ENCODE measurements around the gene SPRY1. TPM values are rescaled to one million over a fixed set of nuclear protein-coding genes. Genes with fewer than 3 reads are reported as not detected.

Gene SPRY1
- total RNA-seq, 1 donor from 2014 or later, result 47.6 TPM

GRCh38 chr4:123386609-123387008 lies 10.0 kb upstream of the SPRY1 start:
- H3K27ac Mint-ChIP-seq, result no peak overlapping the region
- H3K4me3 Mint-ChIP-seq, result no peak overlapping the region
- peaks cover 18% of the 10 kb centered on the region for H3K27me3 Mint-ChIP-seq (ENCODE audit: insufficient read depth)
- intact Hi-C loops (cut with micrococcal nuclease), result no loop called here
- no peaks in the 10 kb centered on the region for H3K4me1 Mint-ChIP-seq (ENCODE audit: low read depth)
- H3K36me3 Mint-ChIP-seq (ENCODE audit: low read depth), result no peaks in the 10 kb centered on the region
- no peaks in the 10 kb centered on the region for H3K9me3 Mint-ChIP-seq
- DNase-seq (ENCODE audit: low spot score), result no peak

- H3K27ac Mint-ChIP-seq, result no peak overlapping the region
- DNase-seq (ENCODE audit: low spot score), result no peak
- H3K36me3 Mint-ChIP-seq (ENCODE audit: low read depth), result no peaks in the 10 kb centered on the region
- no peak overlapping the region for H3K4me3 Mint-ChIP-seq
- H3K4me1 Mint-ChIP-seq (ENCODE audit: low read depth), result peaks cover 10% of the 10 kb centered on the region
- intact Hi-C loops (cut with micrococcal nuclease), result loop anchor here (1.0 to 10.0 kb wide), 5 partner anchors 268 to 871 kb away; no protein-coding TSS in a partner anchor
- no peaks in the 10 kb centered on the region for H3K9me3 Mint-ChIP-seq
- peaks cover 23% of the 10 kb centered on the region for H3K27me3 Mint-ChIP-seq (ENCODE audit: insufficient read depth)
These were observed 5.6 kb upstream of the SPRY1 start for GRCh38 chr4:123390846-123391456.

GRCh38 chr4:123393721-123394120 lies 2.9 kb upstream of the SPRY1 start:
- Mint-ChIP-seq H3K4me1 (ENCODE audit: low read depth) (peaks cover 24% of the 10 kb centered on the region), H3K4me3 (no peak overlapping the region), H3K36me3 (ENCODE audit: low read depth) (peaks cover 1% of the 10 kb centered on the region), H3K27ac (no peak overlapping the region), H3K27me3 (ENCODE audit: insufficient read depth) (peaks cover 20% of the 10 kb centered on the region), H3K9me3 (no peaks in the 10 kb centered on the region)
- DNase-seq (ENCODE audit: low spot score), result no peak
- intact Hi-C loops (cut with micrococcal nuclease), result loop anchor here (10.0 kb wide), 2 partner anchors 381 to 629 kb away; no protein-coding TSS in a partner anchor

- peak; percentile 39 for DNase-seq (ENCODE audit: low spot score)
- Mint-ChIP-seq H3K27me3 (ENCODE audit: insufficient read depth) (peaks cover 14% of the 10 kb centered on the region), H3K4me3 (peak overlapping the region; percentile 96), H3K36me3 (ENCODE audit: low read depth) (peaks cover 31% of the 10 kb centered on the region), H3K4me1 (ENCODE audit: low read depth) (peaks cover 51% of the 10 kb centered on the region), H3K9me3 (no peaks in the 10 kb centered on the region), H3K27ac (peak overlapping the region; percentile 96)
- intact Hi-C loops (cut with micrococcal nuclease), result loop anchor here (2.0 to 10.0 kb wide), 10 partner anchors 167 to 1245 kb away; partner anchors contain the start of genes BLTP1 and NUDT6
These were observed 810 bp downstream of the SPRY1 start for GRCh38 chr4:123397144-123398065.

GRCh38 chr4:123398066-123398852 lies 1.7 kb downstream of the SPRY1 start:
- DNase-seq (ENCODE audit: low spot score), result peak; percentile 72
- H3K36me3 Mint-ChIP-seq (ENCODE audit: low read depth), result peaks cover 40% of the 10 kb centered on the region
- intact Hi-C loops (cut with micrococcal nuclease), result loop anchor here (2.0 to 10.0 kb wide), 8 partner anchors 167 to 781 kb away; partner anchors contain the start of gene NUDT6
- H3K27ac Mint-ChIP-seq, result peak overlapping the region; percentile 96
- H3K4me1 Mint-ChIP-seq (ENCODE audit: low read depth), result peaks cover 55% of the 10 kb centered on the region
- no peaks in the 10 kb centered on the region for H3K9me3 Mint-ChIP-seq
- H3K4me3 Mint-ChIP-seq, result peak overlapping the region; percentile 98
- H3K27me3 Mint-ChIP-seq (ENCODE audit: insufficient read depth), result peaks cover 10% of the 10 kb centered on the region

GRCh38 chr4:123398853-123399626 lies 2.4 kb downstream of the SPRY1 start:
- peaks cover 51% of the 10 kb centered on the region for H3K4me1 Mint-ChIP-seq (ENCODE audit: low read depth)
- H3K4me3 Mint-ChIP-seq, result peak overlapping the region; percentile 98
- peaks cover 48% of the 10 kb centered on the region for H3K36me3 Mint-ChIP-seq (ENCODE audit: low read depth)
- H3K27me3 Mint-ChIP-seq (ENCODE audit: insufficient read depth), result peaks cover 9% of the 10 kb centered on the region
- peak; percentile 46 for DNase-seq (ENCODE audit: low spot score)
- intact Hi-C loops (cut with micrococcal nuclease), result loop anchor here (1.0 to 10.0 kb wide), 15 partner anchors 13 to 782 kb away; partner anchors contain the start of gene NUDT6
- H3K9me3 Mint-ChIP-seq, result no peaks in the 10 kb centered on the region
- peak overlapping the region; percentile 92 for H3K27ac Mint-ChIP-seq

GRCh38 chr4:123399627-123400358 lies 3.2 kb downstream of the SPRY1 start:
- peaks cover 9% of the 10 kb centered on the region for H3K27me3 Mint-ChIP-seq (ENCODE audit: insufficient read depth)
- H3K36me3 Mint-ChIP-seq (ENCODE audit: low read depth), result peaks cover 50% of the 10 kb centered on the region
- H3K4me3 Mint-ChIP-seq, result peak overlapping the region; percentile 98
- peaks cover 51% of the 10 kb centered on the region for H3K4me1 Mint-ChIP-seq (ENCODE audit: low read depth)
- DNase-seq (ENCODE audit: low spot score), result no peak
- H3K27ac Mint-ChIP-seq, result peak overlapping the region; percentile 92
- H3K9me3 Mint-ChIP-seq, result no peaks in the 10 kb centered on the region
- intact Hi-C loops (cut with micrococcal nuclease), result loop anchor here (1.0 to 10.0 kb wide), 15 partner anchors 13 to 782 kb away; partner anchors contain the start of gene NUDT6

GRCh38 chr4:123401271-123402120 lies 4.9 kb downstream of the SPRY1 start:
- Mint-ChIP-seq H3K27me3 (ENCODE audit: insufficient read depth) (peaks cover 6% of the 10 kb centered on the region), H3K4me3 (peak overlapping the region; percentile 98), H3K9me3 (no peaks in the 10 kb centered on the region), H3K27ac (peak overlapping the region; percentile 52), H3K36me3 (ENCODE audit: low read depth) (peaks cover 59% of the 10 kb centered on the region), H3K4me1 (ENCODE audit: low read depth) (peaks cover 54% of the 10 kb centered on the region)
- intact Hi-C loops (cut with micrococcal nuclease), result no loop called here
- DNase-seq (ENCODE audit: low spot score), result no peak

GRCh38 chr4:123402121-123402465 lies 5.5 kb downstream of the SPRY1 start:
- no peak for DNase-seq (ENCODE audit: low spot score)
- Mint-ChIP-seq H3K36me3 (ENCODE audit: low read depth) (peaks cover 63% of the 10 kb centered on the region), H3K9me3 (no peaks in the 10 kb centered on the region), H3K27ac (peak overlapping the region; percentile 23), H3K4me3 (peak overlapping the region; percentile 98), H3K4me1 (ENCODE audit: low read depth) (peaks cover 50% of the 10 kb centered on the region), H3K27me3 (ENCODE audit: insufficient read depth) (peaks cover 5% of the 10 kb centered on the region)
- intact Hi-C loops (cut with micrococcal nuclease), result no loop called here

- intact Hi-C loops (cut with micrococcal nuclease), result no loop called here
- peaks cover 5% of the 10 kb centered on the region for H3K27me3 Mint-ChIP-seq (ENCODE audit: insufficient read depth)
- peak overlapping the region; percentile 42 for H3K27ac Mint-ChIP-seq
- peak overlapping the region; percentile 98 for H3K4me3 Mint-ChIP-seq
- DNase-seq (ENCODE audit: low spot score), result no peak
- H3K9me3 Mint-ChIP-seq, result no peaks in the 10 kb centered on the region
- peaks cover 45% of the 10 kb centered on the region for H3K4me1 Mint-ChIP-seq (ENCODE audit: low read depth)
- peaks cover 67% of the 10 kb centered on the region for H3K36me3 Mint-ChIP-seq (ENCODE audit: low read depth)
These were observed 6.5 kb downstream of the SPRY1 start for GRCh38 chr4:123403080-123403604.
